DND-41 (cell line): ENCODE data around the gene REG1B.

Experiments used
- ATAC-seq: fragments of 200-7000 bp; cut with Tn5 transposase; 3 replicates; pipeline ENCODE4 v1.9.1; 2021; ENCODE audit warnings: low read depth; ENCODE audit not compliant: insufficient read depth
- DNase-seq: peaks from one replicate; pipeline ENCODE4 v3.0.0-alpha.2; 2020
- H2AFZ ChIP-seq: 2 replicates; pipeline ENCODE4 v1.6.0; 2012; ENCODE audit warnings: low read depth, low read length
- H3K27ac ChIP-seq: 2 replicates; pipeline ENCODE4 v1.5.1; 2012; ENCODE audit warnings: low read length, inconsistent platforms
- H3K27me3 ChIP-seq: fragments of 200-600 bp; sonication (generic); 2 replicates; pipeline ENCODE4 v1.6.0; 2012; ENCODE audit warnings: low read length, mild to moderate bottlenecking, inconsistent platforms; ENCODE audit not compliant: insufficient read depth, poor library complexity
- H3K36me3 ChIP-seq: 2 replicates; pipeline ENCODE4 v1.5.1; 2012; ENCODE audit warnings: low read length, inconsistent platforms; ENCODE audit not compliant: insufficient read depth
- H3K4me1 ChIP-seq: 2 replicates; pipeline ENCODE4 v1.5.1; 2012; ENCODE audit warnings: mild to moderate bottlenecking, low read length; ENCODE audit not compliant: insufficient read depth
- H3K4me2 ChIP-seq: 2 replicates; pipeline ENCODE4 v1.6.0; 2012; ENCODE audit warnings: mild to moderate bottlenecking, moderate library complexity, low read length, inconsistent platforms; ENCODE audit not compliant: insufficient read depth
- H3K4me3 ChIP-seq, 2 experiments: fragments of 200-600 bp in 1 of 2; shearing (Covaris generic) in 1 of 2; 2 replicates each; pipeline ENCODE4 v1.5.1; 2012 to 2016; ENCODE audit warnings: inconsistent platforms in 2 of 2, low read length in 2 of 2, mild to moderate bottlenecking in 2 of 2, low read depth in 1 of 2, moderate library complexity in 1 of 2
- H3K79me2 ChIP-seq: 2 replicates; pipeline ENCODE4 v1.6.0; 2012; ENCODE audit warnings: low read length, inconsistent platforms; ENCODE audit not compliant: insufficient read depth
- H3K9ac ChIP-seq: 2 replicates; pipeline ENCODE4 v1.6.0; 2012; ENCODE audit warnings: low read depth, mild to moderate bottlenecking, inconsistent platforms, low read length, moderate library complexity
- H3K9me3 ChIP-seq: 2 replicates; pipeline ENCODE4 v1.5.1; 2012; ENCODE audit warnings: low read length, moderate library complexity, mild to moderate bottlenecking, inconsistent platforms; ENCODE audit not compliant: insufficient read depth, severe bottlenecking
- H4K20me1 ChIP-seq: 2 replicates; pipeline ENCODE4 v1.6.0; 2012; ENCODE audit warnings: low read length; ENCODE audit not compliant: insufficient read depth
- CTCF ChIP-seq: IDR thresholded peaks from 2 replicates; pipeline ENCODE4 v1.5.1; 2012; ENCODE audit warnings: borderline replicate concordance, low read length, moderate library complexity, mild to moderate bottlenecking; ENCODE audit not compliant: poor library complexity, severe bottlenecking; ENCODE audit errors: extremely low read depth
- EZH2 ChIP-seq: IDR thresholded peaks from 3 replicates; pipeline ENCODE4 v1.6.1; 2012; ENCODE audit warnings: borderline replicate concordance, low read depth, mild to moderate bottlenecking, moderate library complexity, low read length, inconsistent platforms; ENCODE audit not compliant: severe bottlenecking

The REG1B gene

GRCh38 chr2:79085382-79085781, 2.4 kb downstream of the REG1B start:
- H3K4me1 ChIP-seq = no peaks in the 10 kb centered on the region
- no peak for DNase-seq

GRCh38 chr2:79084495-79085135, 3.2 kb downstream of the REG1B start:
- no peaks in the 10 kb centered on the region for H3K79me2 ChIP-seq
- no peak overlapping the region for H3K9ac ChIP-seq
- DNase-seq (no peak), ATAC-seq (no peak)
- no peaks in the 10 kb centered on the region for H3K36me3 ChIP-seq
- TF ChIP-seq CTCF = no peak
- no peak for TF ChIP-seq EZH2
- H2AFZ ChIP-seq = no peak overlapping the region
- H3K9me3 ChIP-seq = no peaks in the 10 kb centered on the region
- no peak overlapping the region for H3K27ac ChIP-seq
- H3K4me1 ChIP-seq = no peaks in the 10 kb centered on the region
- H3K4me3 ChIP-seq = no peak overlapping the region
- no peaks in the 10 kb centered on the region for H3K27me3 ChIP-seq
- H4K20me1 ChIP-seq = no peaks in the 10 kb centered on the region
- no peak overlapping the region for H3K4me2 ChIP-seq

More at GRCh38 chr2:79085382-79085781, 2.4 kb downstream of the REG1B start:
- no peak overlapping the region for H2AFZ ChIP-seq
- no peaks in the 10 kb centered on the region for H3K79me2 ChIP-seq
- no peak overlapping the region for H3K9ac ChIP-seq
- ATAC-seq = no peak
- H3K4me2 ChIP-seq = no peak overlapping the region
- no peak overlapping the region for H3K4me3 ChIP-seq
- no peaks in the 10 kb centered on the region for H3K27me3 ChIP-seq
- no peaks in the 10 kb centered on the region for H3K36me3 ChIP-seq
- no peak overlapping the region for H3K27ac ChIP-seq
- H3K9me3 ChIP-seq = no peaks in the 10 kb centered on the region
- H4K20me1 ChIP-seq = no peaks in the 10 kb centered on the region
- TF ChIP-seq CTCF (no peak), EZH2 (no peak)

DNA sequence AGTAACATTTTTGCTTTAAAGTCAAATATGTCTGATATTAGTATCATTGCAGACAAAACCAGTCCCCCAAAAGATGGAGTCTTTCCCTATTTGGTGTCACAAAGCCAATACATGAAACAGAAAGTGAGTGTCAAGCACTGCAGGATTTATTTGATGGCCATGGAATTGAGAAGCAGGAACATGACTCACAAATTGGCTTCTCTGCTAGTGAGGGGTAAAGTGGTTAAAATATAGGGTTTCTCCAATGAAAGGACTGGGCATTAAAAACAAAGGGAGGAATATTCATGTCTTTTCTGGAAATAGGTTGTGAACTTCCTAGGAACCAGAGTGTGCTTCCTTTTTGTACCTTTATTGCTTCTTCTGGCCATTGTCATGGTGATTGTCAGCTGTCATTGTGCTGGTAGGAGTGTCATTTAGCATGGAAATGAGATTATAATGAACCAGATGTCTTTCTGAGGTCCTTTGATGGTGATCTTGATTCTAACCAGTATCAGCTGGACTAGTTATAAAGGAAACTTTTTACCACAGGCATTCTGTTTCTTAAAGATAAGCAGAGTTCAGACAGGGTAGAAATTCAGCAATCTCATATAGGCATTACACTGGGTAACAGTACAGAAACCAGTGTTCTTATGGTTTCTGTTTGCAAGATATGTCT, 4.1 kb downstream of the REG1B start:
- no peak for ATAC-seq
- H3K4me2 ChIP-seq = no peak overlapping the region
- no peaks in the 10 kb centered on the region for H3K4me1 ChIP-seq
- TF ChIP-seq CTCF = no peak
- no peak for TF ChIP-seq EZH2
- H3K9me3 ChIP-seq = no peaks in the 10 kb centered on the region
- no peak overlapping the region for H3K9ac ChIP-seq
- no peaks in the 10 kb centered on the region for H3K27me3 ChIP-seq
- H3K36me3 ChIP-seq = no peaks in the 10 kb centered on the region
- no peak for DNase-seq
- no peaks in the 10 kb centered on the region for H3K79me2 ChIP-seq
- H3K4me3 ChIP-seq = no peak overlapping the region
- no peak overlapping the region for H2AFZ ChIP-seq
- H4K20me1 ChIP-seq = no peaks in the 10 kb centered on the region
- no peak overlapping the region for H3K27ac ChIP-seq
